H1 (cell line): ENCODE measurements around the gene RIN1. TPM values are rescaled to one million over a fixed set of nuclear protein-coding genes. Genes with fewer than 3 reads are reported as not detected.

Source experiments
- CTCF ChIA-PET: fragments of 300-600 bp; sonication (Branson Sonifier 250); formaldehyde crosslinking; loops from one replicate; lab custom pipeline; 2021; ENCODE audit not compliant: partially characterized antibody; lab: Charles Lee
- POLR2A ChIA-PET: fragments of 300-600 bp; sonication (Branson Sonifier 250); formaldehyde crosslinking; loops from one replicate; lab custom pipeline; 2021; ENCODE audit warnings: inconsistent platforms; ENCODE audit not compliant: partially characterized antibody; lab: Charles Lee
- DNase-seq, 2 experiments: peaks; one replicate each; pipeline versions ENCODE4 v3.0.0 to v3.0.0-alpha.2; 2010 to 2022; ENCODE audit warnings: low spot score in 2 of 2, low read depth in 1 of 2, mixed read lengths in 1 of 2
- FAIRE-seq: peaks from 2 replicates; lab custom pipeline; 2011; peaks lifted over from hg19 to GRCh38; lab: Jason Lieb, UNC
- H2AFZ ChIP-seq: 2 replicates; pipeline ENCODE4 v1.8.1; 2012; ENCODE audit warnings: low read length, inconsistent platforms
- H2AK5ac ChIP-seq: 2 replicates; pipeline ENCODE4 v1.6.1; 2013; ENCODE audit warnings: low read depth, low read length
- H2BK120ac ChIP-seq: replicated peaks from 2 replicates; pipeline ENCODE3; 2013; ENCODE audit warnings: low read depth, low read length, inconsistent platforms
- H2BK12ac ChIP-seq: 2 replicates; pipeline ENCODE4 v1.6.1; 2013; ENCODE audit warnings: low read depth, low read length
- H2BK15ac ChIP-seq: 2 replicates; pipeline ENCODE4 v1.6.1; 2013; ENCODE audit warnings: low read length
- H2BK20ac ChIP-seq: 2 replicates; pipeline ENCODE4 v1.6.1; 2013; ENCODE audit warnings: low read length
- H2BK5ac ChIP-seq: 2 replicates; pipeline ENCODE4 v1.6.1; 2013; ENCODE audit warnings: low read depth, low read length
- H3K14ac ChIP-seq: 2 replicates; pipeline ENCODE4 v1.6.1; 2013; ENCODE audit warnings: inconsistent platforms; ENCODE audit not compliant: insufficient read length
- H3K18ac ChIP-seq: 2 replicates; pipeline ENCODE4 v1.6.1; 2013; ENCODE audit warnings: low read length; ENCODE audit errors: extremely low read depth
- H3K23ac ChIP-seq: 2 replicates; pipeline ENCODE4 v1.6.1; 2013; ENCODE audit warnings: inconsistent platforms; ENCODE audit not compliant: insufficient read length
- H3K23me2 ChIP-seq: 2 replicates; pipeline ENCODE4 v1.6.1; 2013; ENCODE audit warnings: low read depth, low read length
- H3K27ac ChIP-seq: 2 replicates; pipeline ENCODE4 v1.6.1; 2011; ENCODE audit warnings: low read depth, low read length, inconsistent platforms
- H3K27me3 ChIP-seq, 4 experiments: replicated peaks in 1 of 4; 1 replicate in 1 of 4; 2 replicates in 3 of 4; pipeline versions ENCODE4 v1.6.1 to v1.8.1; 2011 to 2013; ENCODE audit warnings: low read length in 3 of 4, mild to moderate bottlenecking in 3 of 4, inconsistent platforms in 2 of 4, mixed read lengths in 2 of 4, moderate library complexity in 1 of 4; ENCODE audit not compliant: control insufficient read depth in 3 of 4, insufficient read depth in 3 of 4; ENCODE audit errors: extremely low read depth in 1 of 4
- H3K36me3 ChIP-seq, 4 experiments: 2 replicates each; pipeline versions ENCODE4 v1.6.1 to v1.8.1; 2011 to 2013; ENCODE audit warnings: mild to moderate bottlenecking in 4 of 4, low read length in 3 of 4, moderate library complexity in 2 of 4, control low read depth in 1 of 4, inconsistent platforms in 1 of 4; ENCODE audit not compliant: insufficient read depth in 4 of 4, control insufficient read depth in 2 of 4
- H3K4ac ChIP-seq: replicated peaks from 2 replicates; pipeline ENCODE3; 2013; ENCODE audit warnings: low read length, low read depth, mixed read lengths, inconsistent platforms; ENCODE audit not compliant: insufficient read length
- H3K4me1 ChIP-seq, 4 experiments: replicated peaks in 1 of 4; 1 replicate in 1 of 4; 2 replicates in 3 of 4; pipeline versions ENCODE4 v1.6.1 to v1.8.1; 2011 to 2013; ENCODE audit warnings: low read length in 3 of 4, inconsistent platforms in 2 of 4, mixed read lengths in 1 of 4; ENCODE audit not compliant: insufficient read depth in 4 of 4, control insufficient read depth in 3 of 4
- H3K4me2 ChIP-seq, 2 experiments: 2 replicates each; pipeline versions ENCODE4 v1.6.1 to v1.8.1; 2011 to 2013; ENCODE audit warnings: low read depth in 2 of 2, low read length in 2 of 2, control low read depth in 1 of 2, inconsistent platforms in 1 of 2, mild to moderate bottlenecking in 1 of 2; ENCODE audit not compliant: insufficient read depth in 1 of 2
- H3K4me3 ChIP-seq, 4 experiments: fragments of 200-600, 300-600 bp in 1 of 4; sonication (generic), shearing (Covaris generic), sonication (Bioruptor Twin) in 1 of 4; 2 replicates each; pipeline versions ENCODE4 v1.5.1 to v1.8.1; 2011 to 2016; ENCODE audit warnings: low read length in 4 of 4, low read depth in 3 of 4, control low read depth in 2 of 4, inconsistent platforms in 2 of 4, mild to moderate bottlenecking in 2 of 4, mixed read lengths in 1 of 4, moderate library complexity in 1 of 4; ENCODE audit not compliant: insufficient read depth in 2 of 4; ENCODE audit errors: extremely low read depth in 1 of 4
- H3K56ac ChIP-seq: replicated peaks from 2 replicates; pipeline ENCODE3; 2013; ENCODE audit warnings: low read depth, mild to moderate bottlenecking, mixed read lengths, low read length, inconsistent platforms; ENCODE audit not compliant: insufficient read length
- H3K79me1 ChIP-seq: 2 replicates; pipeline ENCODE4 v1.6.1; 2013; ENCODE audit warnings: low read depth, low read length, control low read depth
- H3K79me2 ChIP-seq, 2 experiments: 2 replicates each; pipeline versions ENCODE4 v1.6.1 to v1.8.1; 2012 to 2013; ENCODE audit warnings: low read length in 2 of 2, mild to moderate bottlenecking in 2 of 2, inconsistent platforms in 1 of 2; ENCODE audit not compliant: insufficient read depth in 2 of 2, control insufficient read depth in 1 of 2
- H3K9ac ChIP-seq, 4 experiments: replicated peaks in 1 of 4; 1 replicate in 1 of 4; 2 replicates in 3 of 4; pipeline versions ENCODE4 v1.6.1 to v1.8.1; 2011 to 2013; ENCODE audit warnings: low read depth in 3 of 4, low read length in 3 of 4, control low read depth in 2 of 4, mild to moderate bottlenecking in 2 of 4, moderate library complexity in 2 of 4, inconsistent platforms in 1 of 4; ENCODE audit errors: extremely low read depth in 1 of 4
- H3K9me3 ChIP-seq, 2 experiments: 2 replicates each; pipeline versions ENCODE4 v1.6.1 to v1.8.1; 2012 to 2013; ENCODE audit warnings: mild to moderate bottlenecking in 2 of 2, moderate library complexity in 2 of 2, control low read depth in 1 of 2, inconsistent platforms in 1 of 2, low read depth in 1 of 2, low read length in 1 of 2, mixed read lengths in 1 of 2; ENCODE audit not compliant: insufficient read depth in 2 of 2
- H4K20me1 ChIP-seq, 2 experiments: replicated peaks in 1 of 2; 2 replicates each; pipeline versions ENCODE3 to v1.8.1; 2011 to 2013; ENCODE audit warnings: inconsistent platforms in 2 of 2, low read length in 2 of 2, mild to moderate bottlenecking in 1 of 2; ENCODE audit not compliant: insufficient read depth in 2 of 2, control insufficient read depth in 1 of 2
- H4K5ac ChIP-seq: 2 replicates; pipeline ENCODE4 v1.6.1; 2013; ENCODE audit warnings: low read length, low read depth, mixed read lengths, inconsistent platforms; ENCODE audit not compliant: insufficient read length
- H4K8ac ChIP-seq: 2 replicates; pipeline ENCODE4 v1.8.0; 2013; ENCODE audit warnings: mild to moderate bottlenecking, moderate library complexity, low read length, inconsistent platforms; ENCODE audit not compliant: insufficient read depth; ENCODE audit errors: extremely low read depth
- H4K91ac ChIP-seq: replicated peaks from 2 replicates; pipeline ENCODE3; 2013; ENCODE audit warnings: low read length, mixed read lengths, inconsistent platforms; ENCODE audit not compliant: insufficient read length
- CHD2 ChIP-seq: IDR thresholded peaks from 2 replicates; pipeline ENCODE4 v1.6.1; 2012; ENCODE audit warnings: low read length, improper control_type of control experiment
- WGBS, 2 experiments: shearing (Covaris generic) in 1 of 2; methylation state at CpG; one replicate each; pipeline versions ENCODE4 v1.1.6 to v1.1.7; 2013 to 2015; ENCODE audit warnings: low lambda C conversion rate in 2 of 2, mixed read lengths in 2 of 2, inconsistent platforms in 1 of 2, low coverage in 1 of 2, missing lambda C conversion rate in 1 of 2; ENCODE audit not compliant: insufficient replicate concordance in 2 of 2, insufficient coverage in 1 of 2, insufficient read length in 1 of 2; ENCODE audit errors: extremely low coverage in 1 of 2, missing lambda C conversion rate in 1 of 2; 5-methylcytosine and 5-hydroxymethylcytosine counted together
- polyA plus RNA-seq, 7 experiments: library from polyadenylated mRNA; depleted of rRNA in 3 of 7; stranded (reverse) in 5 of 7; unstranded in 2 of 7; fragments of >200 nt in 5 of 7; fragments of 200-250 nt in 2 of 7; gene quantifications; 1 replicate in 5 of 7; 2 replicates in 1 of 7; 4 replicates in 1 of 7; pipeline versions ENCODE4 v1.2.1 to v1.2.3, GENCODE V29; 2011 to 2013; ENCODE audit warnings: missing spikeins in 2 of 7, mixed read lengths in 2 of 7
- total RNA-seq: library from RNA; stranded (reverse); fragmentation: NEBNext Ultra II Directional; extraction: Animal tissue kit (Norgen Biotek cat#: 25700); gene quantifications from 2 replicates; pipeline ENCODE4 v1.2.1, GENCODE V29; 2021
- TF ChIP-seq, protein P1 (sequence below): IDR thresholded peaks from 2 replicates; pipeline ENCODE4 v1.6.1; 2012; ENCODE audit warnings: inconsistent platforms
- TF ChIP-seq, protein P2 (sequence below): IDR thresholded peaks from 2 replicates; pipeline ENCODE4 v1.6.1; 2012; ENCODE audit warnings: inconsistent platforms

Gene RIN1
- total and polyA plus RNA-seq, 2 of the 8 experiments (the other 6 are each of a cell fraction or from before 2014, with no cell fraction given): 2.5 to 5.4 TPM

DNA sequence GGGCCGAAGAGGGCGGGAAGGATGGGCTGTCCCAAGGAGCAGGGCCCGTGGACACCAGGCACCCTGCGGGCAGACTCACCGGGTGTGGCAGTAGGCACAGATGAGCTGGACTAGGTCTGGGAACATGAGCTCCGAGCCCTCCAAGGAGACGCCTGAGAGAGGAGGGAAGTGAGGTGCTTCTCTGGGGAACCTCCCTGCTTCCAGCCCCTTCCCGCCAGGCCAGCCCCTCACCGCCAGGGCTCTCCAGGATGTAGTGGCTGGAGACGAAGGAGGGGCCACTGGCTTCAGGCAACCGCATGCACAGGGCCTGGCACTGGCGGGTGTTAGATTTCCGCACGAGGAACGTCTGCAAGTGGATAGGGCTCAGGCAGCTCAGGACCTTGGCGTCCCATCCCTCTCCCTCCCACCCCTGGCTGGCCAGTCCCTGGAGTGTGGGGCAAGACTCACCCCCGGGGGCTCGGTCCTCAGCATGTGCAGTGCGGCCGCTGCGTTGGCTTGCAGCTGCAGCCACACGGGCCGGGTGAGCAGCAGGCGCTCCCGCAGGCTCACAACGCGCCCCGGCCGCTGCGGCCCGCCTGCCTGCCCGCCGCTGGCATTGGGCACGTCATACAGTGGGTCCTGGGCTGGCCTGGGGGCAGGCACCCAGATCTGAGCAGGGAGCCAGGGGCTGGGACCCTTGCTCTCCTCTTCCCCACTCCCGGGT, 552 bp downstream of the RIN1 start:
- no peak for FAIRE-seq
- Histone ChIP-seq H4K5ac (no peak overlapping the region), H3K4me2 (peak overlapping the region; percentile 68 to 81)

More for the DNA sequence above, 552 bp downstream of the RIN1 start:
- peak overlapping the region; percentile 85; the same call in 1 of the 2 replicates for H2BK5ac ChIP-seq
- TF ChIP-seq, protein P1, sequence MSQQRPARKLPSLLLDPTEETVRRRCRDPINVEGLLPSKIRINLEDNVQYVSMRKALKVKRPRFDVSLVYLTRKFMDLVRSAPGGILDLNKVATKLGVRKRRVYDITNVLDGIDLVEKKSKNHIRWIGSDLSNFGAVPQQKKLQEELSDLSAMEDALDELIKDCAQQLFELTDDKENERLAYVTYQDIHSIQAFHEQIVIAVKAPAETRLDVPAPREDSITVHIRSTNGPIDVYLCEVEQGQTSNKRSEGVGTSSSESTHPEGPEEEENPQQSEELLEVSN: peak; percentile 82
- TF ChIP-seq, protein P2, sequence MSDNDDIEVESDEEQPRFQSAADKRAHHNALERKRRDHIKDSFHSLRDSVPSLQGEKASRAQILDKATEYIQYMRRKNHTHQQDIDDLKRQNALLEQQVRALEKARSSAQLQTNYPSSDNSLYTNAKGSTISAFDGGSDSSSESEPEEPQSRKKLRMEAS: peak; percentile 82
- TF ChIP-seq CHD2: no peak
- CTCF ChIA-PET: interaction anchor here (0.8 to 8.7 kb wide), 20 partner anchors 9 to 143 kb away, joined by 3 to 242 read pairs (median 8); partner anchors contain the start of genes BRMS1, CD248 and YIF1A
- POLR2A ChIA-PET: interaction anchor here (0.6 to 8.5 kb wide), 15 partner anchors 9 to 68 kb away, joined by 3 to 61 read pairs (median 5); partner anchors contain the start of genes B4GAT1, BRMS1 and CD248
- H3K18ac ChIP-seq: peak overlapping the region; percentile 78
- H2BK20ac ChIP-seq: peak overlapping the region; percentile 48; the same call in 1 of the 2 replicates
- H3K56ac ChIP-seq: no peak overlapping the region
- H3K23ac ChIP-seq: no peak overlapping the region
- H2AK5ac ChIP-seq: peak overlapping the region; percentile 93; the same call in 1 of the 2 replicates
- H3K4me3 ChIP-seq: peak overlapping the region; percentile 1 to 62 (median 48); a peak in 7 of 8 replicates
- H3K27ac ChIP-seq: no peak overlapping the region
- no peak overlapping the region for H3K4ac ChIP-seq
- H3K79me2 ChIP-seq: no peaks in the 10 kb centered on the region
- no peaks in the 10 kb centered on the region for H4K20me1 ChIP-seq
- 36% methylated on average over 30 of the region's 35 CpGs; no CpG with 5 or more reads in 1 of the 2 experiments for WGBS, 2 experiments
- peaks cover 0 to 20% (median 14%) of the 10 kb centered on the region in 4 experiments; a peak in 6 of 7 replicates for H3K4me1 ChIP-seq
- no peaks in the 10 kb centered on the region for H3K9me3 ChIP-seq
- H4K8ac ChIP-seq: peak overlapping the region; percentile 79; the same call in 1 of the 2 replicates
- H4K91ac ChIP-seq: peak overlapping the region; percentile 20
- H3K14ac ChIP-seq: no peak overlapping the region
- H3K36me3 ChIP-seq: peaks cover 0 to 3% (median 0%) of the 10 kb centered on the region in 4 experiments; a peak in 4 of 8 replicates
- H2BK12ac ChIP-seq: peak overlapping the region; percentile 75; the same call in 1 of the 2 replicates
- H3K79me1 ChIP-seq: no peaks in the 10 kb centered on the region
- peak in 1 of 2 experiments; percentile 77 for DNase-seq
- peak overlapping the region; percentile 98; the same call in 1 of the 2 replicates for H2BK15ac ChIP-seq
- peak overlapping the region; percentile 27; the same call in 1 of the 2 replicates for H2AFZ ChIP-seq
- H3K27me3 ChIP-seq: no peaks in the 10 kb centered on the region; a peak in 2 of 7 replicates
- H3K9ac ChIP-seq: peak overlapping the region in 1 of 4 experiments; percentile 29; a peak in 1 of 7 replicates
- no peak overlapping the region for H2BK120ac ChIP-seq
- H3K23me2 ChIP-seq: no peaks in the 10 kb centered on the region; the same call in 1 of the 2 replicates
